ENCODE results near the gene KRIT1.

KRIT1 gene

GRCh38 chr7:92150450-92151017 lies 95.2 kb downstream of the KRIT1 start:
- DNase-seq (ENCODE audit: low spot score), result no peak

GRCh38 chr7:92149736-92150239 lies 95.9 kb downstream of the KRIT1 start:
- no peak for DNase-seq (ENCODE audit: low spot score)

All from SW480 (cell line).